Measurements from ENCODE around the gene COL13A1.
A peak's percentile ranks its signal among the peaks of the same experiment; 100 is the strongest.

The COL13A1 gene

GRCh38 chr10:69974551-69975155 lies 172.9 kb downstream of the COL13A1 start:
- DNase-seq = peak; percentile 86

GRCh38 chr10:69976795-69977546 lies 175.3 kb downstream of the COL13A1 start:
- no peak for DNase-seq

DNA sequence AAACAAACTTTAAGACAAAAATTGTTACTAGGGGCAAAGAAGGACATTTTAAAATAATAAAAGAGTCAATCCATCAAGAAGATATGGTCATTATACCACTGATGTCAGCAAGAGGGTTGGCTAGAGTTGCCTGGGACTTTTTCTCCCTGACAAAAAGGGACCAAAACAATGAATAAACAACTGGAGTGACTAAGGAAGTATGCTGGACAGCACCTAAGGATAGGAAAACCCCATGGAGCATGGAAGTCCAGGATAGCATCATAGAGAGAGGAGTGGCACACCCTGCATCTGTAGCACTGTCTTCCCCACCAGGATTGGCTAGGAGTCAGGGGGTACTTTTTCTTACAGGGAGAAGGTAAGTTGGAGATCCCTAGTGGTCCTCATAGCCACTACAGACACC lies 177.5 kb downstream of the COL13A1 start:
- DNase-seq = no peak

GRCh38 chr10:69980672-69981071 lies 179.0 kb downstream of the COL13A1 start:
- DNase-seq = no peak

DNA sequence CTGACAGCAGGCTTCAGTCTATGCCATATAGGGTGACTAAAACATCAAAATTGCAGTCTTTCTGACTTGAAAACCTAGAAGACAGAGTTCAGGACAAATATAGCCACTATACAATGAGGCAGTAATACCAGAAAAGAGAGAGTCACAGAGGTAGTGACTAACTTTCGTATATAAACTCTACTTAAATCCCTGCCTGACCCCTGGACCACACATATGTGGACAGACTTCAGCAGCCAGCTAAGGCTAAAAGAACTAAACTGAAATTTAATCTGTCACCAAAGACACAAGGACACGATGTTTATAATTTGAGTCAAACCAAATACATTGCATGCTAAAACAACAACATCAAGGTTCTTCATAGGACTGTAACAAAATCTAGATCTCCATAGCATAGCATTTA lies 186.4 kb downstream of the COL13A1 start:
- DNase-seq = peak; percentile 8

DNA sequence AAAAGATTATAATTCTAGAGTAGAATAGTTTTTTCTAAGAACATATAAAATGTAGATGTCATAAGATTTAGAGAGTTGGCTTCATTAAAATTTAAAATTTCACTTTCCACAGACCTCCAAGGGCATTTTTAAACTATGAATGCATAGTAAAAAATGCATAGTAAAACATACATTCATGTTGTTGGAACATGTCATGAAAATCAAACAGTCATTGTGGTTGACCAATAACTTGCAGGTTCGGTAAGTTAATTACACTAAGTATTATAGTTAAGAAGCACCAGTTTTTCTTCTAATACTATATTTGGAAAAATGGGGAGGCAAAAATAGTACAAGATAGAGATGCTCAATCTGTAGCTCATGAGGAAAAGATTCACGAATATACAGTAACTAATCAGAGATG lies 189.4 kb downstream of the COL13A1 start:
- no peak for DNase-seq

DNA sequence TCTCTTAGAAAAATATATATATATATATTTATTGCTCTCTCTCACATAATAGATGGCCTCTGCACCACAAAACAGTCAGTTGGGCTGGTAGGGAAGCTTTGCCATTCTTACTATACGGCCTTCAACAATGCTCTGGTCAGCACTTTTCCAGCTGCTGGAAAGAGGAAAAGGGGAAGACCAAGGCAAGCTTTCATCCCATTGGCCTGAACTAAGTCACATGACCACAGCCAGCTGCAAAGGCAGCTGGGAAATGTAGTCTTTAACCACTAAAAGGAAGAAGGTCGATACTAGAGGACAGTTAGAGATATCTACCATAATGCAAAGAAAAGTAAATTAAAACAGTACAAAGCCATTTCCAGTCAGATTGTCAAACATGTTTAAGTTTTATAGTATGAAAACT lies 192.6 kb downstream of the COL13A1 start:
- DNase-seq = peak; percentile 33

DNA sequence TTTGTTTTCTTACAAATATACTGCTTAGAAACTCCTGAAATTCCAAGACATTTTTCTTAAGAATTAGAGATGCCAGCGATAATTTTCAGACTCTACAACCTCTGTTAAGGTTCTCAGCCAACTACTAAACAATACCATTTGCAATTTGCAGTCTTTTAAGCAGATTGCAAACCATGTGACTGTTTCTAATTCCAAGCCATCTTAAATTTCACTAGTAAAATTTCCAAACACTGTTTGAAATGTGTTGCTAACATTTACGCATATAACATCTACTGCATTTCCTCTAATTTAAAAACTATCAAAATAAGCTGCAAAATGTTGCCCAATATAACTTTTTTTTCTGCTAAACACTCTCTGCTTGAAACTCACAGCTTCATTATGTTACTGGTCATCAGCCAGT lies 194.9 kb downstream of the COL13A1 start:
- no peak for DNase-seq

GRCh38 chr10:70000262-70000661 lies 198.6 kb downstream of the COL13A1 start:
- no peak for DNase-seq

DNA sequence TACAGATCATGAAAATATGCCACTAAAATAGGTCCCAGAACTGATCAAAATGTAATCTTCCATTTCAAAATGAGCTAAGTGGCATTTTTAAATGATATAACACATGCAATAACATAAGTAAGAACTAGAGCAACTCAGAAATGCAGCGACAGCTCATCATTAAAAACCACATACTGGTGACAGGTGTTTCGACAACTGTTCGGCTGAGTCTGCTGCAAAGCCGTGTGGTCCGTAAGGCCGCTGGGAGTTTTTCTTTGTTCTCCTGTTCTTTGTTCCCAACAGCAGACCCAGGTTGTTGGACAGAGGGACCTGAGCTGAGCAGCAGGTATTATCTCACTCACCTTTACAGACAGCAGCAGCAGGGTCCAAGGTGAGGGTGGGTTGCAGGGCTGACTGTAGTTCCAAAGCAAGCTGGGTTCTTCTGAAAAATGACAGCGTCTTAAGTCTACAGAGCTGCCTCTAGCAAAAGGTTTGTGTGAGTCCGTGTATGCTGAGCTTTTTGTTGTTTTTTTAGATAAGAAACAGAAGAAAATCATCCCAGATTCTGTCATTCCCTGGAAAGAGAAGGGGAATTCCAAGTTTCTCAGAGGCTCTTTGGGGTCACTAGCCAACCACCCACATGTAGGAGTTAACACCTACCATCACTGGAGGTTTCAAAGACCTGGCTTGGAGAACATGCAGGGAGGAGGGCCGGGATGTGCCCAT lies 205.6 kb downstream of the COL13A1 start:
- DNase-seq = no peak

Measured in HCEC 1CT (cell line).